ENCODE data around the gene KRTAP5-1. TPM values are rescaled to one million over a fixed set of nuclear protein-coding genes. Genes with fewer than 3 reads are reported as not detected.

Gene KRTAP5-1
- total and polyA plus RNA-seq, 10 of the 15 experiments (the other 5 are each of a cell fraction or from before 2014, with no cell fraction given) = not detected

- Histone ChIP-seq H3K9ac (ENCODE audit: control insufficient read depth, insufficient read depth, low read length) (no peak overlapping the region), H3K9me3 (replicated peaks; ENCODE audit: control insufficient read depth, insufficient read depth, low read length) (no peaks in the 10 kb centered on the region), H2AFZ (ENCODE audit: control insufficient read depth, low read depth, low read length) (no peak overlapping the region), H3K27ac (ENCODE audit: control insufficient read depth, insufficient read depth) (no peak overlapping the region), H3K4me3 (no peak overlapping the region), H4K20me1 (ENCODE audit: control insufficient read depth, insufficient read depth) (no peaks in the 10 kb centered on the region), H3K27me3 (replicated peaks in 1 of 2; ENCODE audit: control insufficient read depth in 2 of 2, insufficient read depth in 2 of 2, low read length in 1 of 2) (peaks cover 0 to 3% of the 10 kb centered on the region in 2 experiments; a peak in 2 of 4 replicates), H3K79me2 (ENCODE audit: control insufficient read depth, insufficient read depth, low read length) (no peaks in the 10 kb centered on the region), H3K4me2 (ENCODE audit: control insufficient read depth, insufficient read depth) (no peak overlapping the region), H3K36me3 (ENCODE audit: control insufficient read depth in 2 of 2, insufficient read depth in 2 of 2, low read length in 1 of 2) (no peaks in the 10 kb centered on the region), H3K4me1 (ENCODE audit: control insufficient read depth, insufficient read depth, low read length) (no peaks in the 10 kb centered on the region)
- ChIA-PET SMC1A (ENCODE audit: uncharacterized antibody, unreplicated experiment) (no interaction called here), POLR2A (no interaction called here), CTCF (interaction anchor here (1.8 kb wide), 1 partner anchor 9 kb away, joined by 12 read pairs; no protein-coding TSS in a partner anchor), RAD21 (ENCODE audit: unreplicated experiment) (interaction anchor here (1.7 kb wide), 1 partner anchor 9 kb away, joined by 5 read pairs; no protein-coding TSS in a partner anchor)
- in situ Hi-C loops (cut with MboI) = no loop called here
- WGBS (ENCODE audit: insufficient coverage, insufficient replicate concordance, low lambda C conversion rate, missing lambda C conversion rate) = 30% methylated on average over 28 of the region's 28 CpGs
- intact Hi-C loops (cut with micrococcal nuclease; ENCODE audit: unreplicated experiment) = no loop called here
- no peak for TF ChIP-seq SREBF2 (IDR thresholded peaks at IDR 0.05; ENCODE audit: low read length)
- TF ChIP-seq GATAD2B (conservative IDR thresholded peaks at IDR 0.05; ENCODE audit: low read depth) = no peak
- no peak for TF ChIP-seq SMARCA5 (IDR thresholded peaks at IDR 0.05)
- TF ChIP-seq MAX (IDR thresholded peaks at IDR 0.05; ENCODE audit: low read depth, low read length) = no peak
- no peak for TF ChIP-seq BRCA1 (IDR thresholded peaks at IDR 0.05; ENCODE audit: low read depth, low read length)
- no peak for TF ChIP-seq BCL3 (IDR thresholded peaks at IDR 0.05; ENCODE audit: borderline replicate concordance, insufficient read depth, low read depth, low read length, poor library complexity, severe bottlenecking)
- ATAC-seq (no peak), DNase-seq (ENCODE audit: low read depth, low spot score) (no peak), FAIRE-seq (no peak)
- BruUV-seq (replicated peaks) = no TSS peak
Observed at GRCh38 chr11:1565173-1565903, 19.7 kb downstream of the KRTAP5-1 start.
